ENCODE measurements around the gene MICB.

GRCh38 chr6:31540640-31541039 lies 42.7 kb downstream of the MICB start:
- no peak for TF ChIP-seq CTCF (IDR thresholded peaks at IDR 0.05)
- no peak for TF ChIP-seq POLR2A (IDR thresholded peaks at IDR 0.05)
